ENCODE measurements around the gene ACTG2. TPM values are rescaled to one million over a fixed set of nuclear protein-coding genes. Genes with fewer than 3 reads are reported as not detected.

Gene ACTG2
- total RNA-seq, 1 donor from 2014 or later, result 13.7 TPM

DNA sequence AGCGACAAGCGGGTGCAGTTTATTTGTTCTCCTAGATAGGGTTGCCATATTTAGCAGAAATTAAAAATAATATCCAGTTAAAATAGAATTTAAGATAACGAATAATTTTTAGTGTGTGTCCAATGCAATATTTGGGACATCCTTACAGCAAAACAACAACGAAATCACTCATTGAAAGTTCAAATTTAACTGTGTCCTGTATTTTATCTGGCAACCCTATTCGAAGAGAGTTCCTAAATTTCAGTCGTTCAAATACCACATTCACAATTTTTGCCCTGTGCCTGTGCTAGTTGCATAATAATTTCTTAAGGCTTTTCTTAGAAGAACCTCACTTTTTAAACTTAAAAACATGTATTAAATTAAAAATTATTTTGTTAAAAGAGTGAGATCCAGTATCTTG lies 34.5 kb downstream of the ACTG2 start:
- Mint-ChIP-seq H3K36me3 (peaks cover 15% of the 10 kb centered on the region), H3K4me1 (ENCODE audit: unreplicated experiment) (peaks cover 45% of the 10 kb centered on the region), H3K27me3 (peaks cover 18% of the 10 kb centered on the region), H3K27ac (peak overlapping the region; percentile 100), H3K9me3 (no peaks in the 10 kb centered on the region), H3K4me3 (peak overlapping the region; percentile 92)
- TF ChIP-seq, protein P1, sequence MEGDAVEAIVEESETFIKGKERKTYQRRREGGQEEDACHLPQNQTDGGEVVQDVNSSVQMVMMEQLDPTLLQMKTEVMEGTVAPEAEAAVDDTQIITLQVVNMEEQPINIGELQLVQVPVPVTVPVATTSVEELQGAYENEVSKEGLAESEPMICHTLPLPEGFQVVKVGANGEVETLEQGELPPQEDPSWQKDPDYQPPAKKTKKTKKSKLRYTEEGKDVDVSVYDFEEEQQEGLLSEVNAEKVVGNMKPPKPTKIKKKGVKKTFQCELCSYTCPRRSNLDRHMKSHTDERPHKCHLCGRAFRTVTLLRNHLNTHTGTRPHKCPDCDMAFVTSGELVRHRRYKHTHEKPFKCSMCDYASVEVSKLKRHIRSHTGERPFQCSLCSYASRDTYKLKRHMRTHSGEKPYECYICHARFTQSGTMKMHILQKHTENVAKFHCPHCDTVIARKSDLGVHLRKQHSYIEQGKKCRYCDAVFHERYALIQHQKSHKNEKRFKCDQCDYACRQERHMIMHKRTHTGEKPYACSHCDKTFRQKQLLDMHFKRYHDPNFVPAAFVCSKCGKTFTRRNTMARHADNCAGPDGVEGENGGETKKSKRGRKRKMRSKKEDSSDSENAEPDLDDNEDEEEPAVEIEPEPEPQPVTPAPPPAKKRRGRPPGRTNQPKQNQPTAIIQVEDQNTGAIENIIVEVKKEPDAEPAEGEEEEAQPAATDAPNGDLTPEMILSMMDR (conservative IDR thresholded peaks at IDR 0.05), result no peak
- no peak for DNase-seq (ENCODE audit: extremely low spot score, unreplicated experiment)

DNA sequence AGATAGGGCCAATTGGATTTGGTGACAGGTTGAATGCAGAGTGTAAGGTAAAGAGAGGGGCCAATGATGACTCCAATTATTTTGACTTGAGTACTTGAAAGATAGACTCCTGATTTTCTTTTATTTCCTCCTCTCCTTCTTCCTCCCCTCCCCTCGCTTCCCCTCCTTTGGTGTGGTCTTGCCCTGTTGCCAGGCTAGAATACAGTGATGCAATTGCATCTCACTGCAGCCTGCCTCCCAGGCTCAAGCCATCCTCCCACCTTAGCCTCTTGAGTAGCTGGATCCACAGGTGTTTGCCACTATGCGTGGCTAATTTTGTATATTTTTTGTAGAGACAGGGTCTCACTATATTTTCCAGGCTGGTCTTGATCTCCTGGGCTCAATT lies 36.1 kb downstream of the ACTG2 start:
- peaks cover 4% of the 10 kb centered on the region for H3K27me3 Mint-ChIP-seq
- peak overlapping the region; percentile 67 for H3K4me3 Mint-ChIP-seq
- no peaks in the 10 kb centered on the region for H3K9me3 Mint-ChIP-seq
- H3K36me3 Mint-ChIP-seq, result peaks cover 18% of the 10 kb centered on the region
- peaks cover 52% of the 10 kb centered on the region for H3K4me1 Mint-ChIP-seq (ENCODE audit: unreplicated experiment)
- peak overlapping the region; percentile 69 for H3K27ac Mint-ChIP-seq
- TF ChIP-seq, protein P1 (conservative IDR thresholded peaks at IDR 0.05), result no peak
- DNase-seq (ENCODE audit: extremely low spot score, unreplicated experiment), result no peak

DNA sequence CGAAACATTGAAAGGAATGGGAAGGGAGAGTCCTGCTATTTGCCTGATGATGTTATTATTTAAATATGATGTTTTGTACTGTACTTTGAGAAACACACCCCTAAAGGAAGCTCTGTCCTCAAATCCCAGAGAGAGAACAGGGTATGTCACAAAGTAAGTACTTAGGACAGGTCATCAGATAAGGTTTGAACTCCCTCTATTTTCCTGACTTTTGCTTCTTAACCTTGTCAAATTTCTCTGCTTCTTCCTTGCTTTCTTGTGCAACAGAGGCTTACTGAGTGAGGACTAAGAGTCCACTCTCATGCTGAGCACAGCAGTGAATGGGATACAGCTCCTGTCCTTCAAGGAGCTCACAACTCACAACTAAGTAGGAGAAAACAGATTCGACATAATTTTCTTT lies 37.6 kb downstream of the ACTG2 start:
- TF ChIP-seq, protein P1 (conservative IDR thresholded peaks at IDR 0.05), result no peak
- Mint-ChIP-seq H3K27me3 (peaks cover 3% of the 10 kb centered on the region), H3K9me3 (no peaks in the 10 kb centered on the region), H3K36me3 (peaks cover 18% of the 10 kb centered on the region), H3K4me1 (ENCODE audit: unreplicated experiment) (peaks cover 56% of the 10 kb centered on the region), H3K4me3 (no peak overlapping the region), H3K27ac (peak overlapping the region; percentile 69)
- DNase-seq (ENCODE audit: extremely low spot score, unreplicated experiment), result no peak

DNA sequence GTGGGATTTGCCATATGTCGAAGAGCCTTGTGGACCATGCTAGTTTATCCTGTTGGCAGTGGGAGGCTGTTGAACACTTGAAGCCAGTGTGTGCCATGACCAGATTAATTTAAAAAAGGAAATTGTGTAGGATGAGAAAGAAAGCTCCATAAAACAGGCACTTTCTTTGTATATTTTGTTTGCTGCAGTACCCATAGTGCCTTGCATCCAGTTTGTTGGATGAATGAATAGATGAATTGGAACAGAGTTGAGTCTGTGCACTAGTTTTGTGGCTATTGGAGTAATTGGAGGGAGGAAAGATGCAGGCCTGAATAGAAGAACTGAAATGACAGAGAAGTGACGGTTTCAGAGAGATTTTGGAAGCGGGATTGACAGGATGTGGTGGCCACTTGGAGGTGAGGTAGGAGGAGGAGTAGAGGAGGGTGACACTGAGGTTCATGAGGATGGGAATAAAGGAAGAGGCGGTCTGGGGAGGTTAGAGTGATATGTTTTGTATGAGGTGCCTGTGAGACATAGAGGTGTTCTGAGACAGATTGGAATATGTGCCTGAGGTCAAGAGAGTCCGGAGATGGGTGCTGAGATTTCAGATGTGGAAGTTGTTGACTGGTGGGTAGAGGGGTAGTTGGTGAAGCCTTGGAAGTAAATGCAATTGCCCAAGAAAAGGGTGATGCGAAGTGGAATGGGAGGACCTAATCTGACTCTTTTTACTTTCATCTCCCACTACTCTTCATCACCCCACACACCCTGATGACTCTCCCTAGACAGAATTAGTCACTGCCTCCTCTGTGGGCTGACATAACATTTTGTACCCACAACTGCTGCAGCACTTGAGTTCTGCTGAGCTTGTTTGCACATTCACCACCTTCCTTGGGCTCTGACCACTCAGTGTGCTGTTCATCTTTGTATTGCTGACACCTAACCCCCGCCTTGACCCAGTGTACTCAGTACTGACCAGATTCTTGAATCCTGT lies 39.0 kb downstream of the ACTG2 start:
- Mint-ChIP-seq H3K4me3 (peak overlapping the region; percentile 13), H3K27ac (no peak overlapping the region), H3K4me1 (ENCODE audit: unreplicated experiment) (peaks cover 49% of the 10 kb centered on the region), H3K9me3 (no peaks in the 10 kb centered on the region), H3K27me3 (no peaks in the 10 kb centered on the region), H3K36me3 (peaks cover 21% of the 10 kb centered on the region)
- TF ChIP-seq, protein P1 (conservative IDR thresholded peaks at IDR 0.05), result no peak
- no peak for DNase-seq (ENCODE audit: extremely low spot score, unreplicated experiment)

DNA sequence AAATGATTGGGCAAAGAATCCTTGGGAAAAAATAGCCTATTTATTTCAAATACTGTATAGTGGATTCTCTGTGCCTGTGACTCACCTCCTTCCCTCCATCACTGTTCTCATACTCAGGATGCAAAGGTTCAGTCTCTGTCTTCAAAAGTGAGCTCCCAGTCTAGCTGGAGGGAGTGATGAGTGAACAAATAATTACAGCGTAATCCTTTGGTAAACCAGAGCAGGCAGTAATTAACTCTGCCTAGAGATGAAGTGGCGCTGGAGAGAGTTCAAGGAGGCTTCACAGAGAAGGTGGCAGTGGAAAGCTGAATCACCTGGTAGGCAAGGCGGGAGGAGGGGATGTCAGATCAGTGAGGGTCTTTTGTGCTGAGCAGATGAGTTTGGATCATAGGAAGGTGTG lies 40.4 kb downstream of the ACTG2 start:
- Mint-ChIP-seq H3K4me3 (no peak overlapping the region), H3K27me3 (no peaks in the 10 kb centered on the region), H3K4me1 (ENCODE audit: unreplicated experiment) (peaks cover 49% of the 10 kb centered on the region), H3K27ac (peak overlapping the region; percentile 71), H3K9me3 (no peaks in the 10 kb centered on the region), H3K36me3 (peaks cover 27% of the 10 kb centered on the region)
- TF ChIP-seq, protein P1 (conservative IDR thresholded peaks at IDR 0.05), result no peak
- no peak for DNase-seq (ENCODE audit: extremely low spot score, unreplicated experiment)

Measured in type B pancreatic cell (in vitro differentiated cells).